SU-DHL-6 (cell line): ENCODE data around the gene ACTR8.

Source experiments
- H2AFZ ChIP-seq: fragments of 200-600 bp; sonication (generic); 2 replicates; pipeline ENCODE4 v1.6.1; 2014; ENCODE audit warnings: low read depth, mild to moderate bottlenecking, moderate library complexity, mixed read lengths, antibody characterized with exemption, low read length; ENCODE audit not compliant: severe bottlenecking
- H3F3A ChIP-seq: fragments of 200-600 bp; shearing (Covaris generic); 2 replicates; pipeline ENCODE4 v1.6.0; 2016; ENCODE audit warnings: antibody characterized with exemption, mild to moderate bottlenecking; ENCODE audit not compliant: insufficient read depth
- H3K27ac ChIP-seq: fragments of 200-600 bp; sonication (generic); 2 replicates; pipeline ENCODE4 v1.5.1; 2016; ENCODE audit warnings: low read depth, mild to moderate bottlenecking, low read length, moderate library complexity, mixed read lengths
- H3K27me3 ChIP-seq: fragments of 200-600 bp; sonication (generic), shearing (Covaris generic); 2 replicates; pipeline ENCODE4 v1.6.0; 2014; ENCODE audit warnings: mild to moderate bottlenecking, low read length
- H3K36me3 ChIP-seq: fragments of 200-600 bp; sonication (generic); 2 replicates; pipeline ENCODE4 v1.6.1; 2014; ENCODE audit warnings: mild to moderate bottlenecking, low read length, mixed read lengths
- H3K4me2 ChIP-seq: fragments of 300-600, 200-600 bp; shearing (Covaris generic), sonication (generic); 2 replicates; pipeline ENCODE4 v1.6.0; 2014; ENCODE audit warnings: low read length, low read depth, mild to moderate bottlenecking; ENCODE audit not compliant: poor library complexity, severe bottlenecking
- H3K4me3 ChIP-seq: fragments of 200-600 bp; sonication (generic); 2 replicates; pipeline ENCODE4 v1.5.1; 2014; ENCODE audit warnings: antibody characterized with exemption, low read length, mild to moderate bottlenecking, mixed read lengths; ENCODE audit not compliant: insufficient read depth, poor library complexity, severe bottlenecking
- H3K79me2 ChIP-seq: fragments of 200-600 bp; sonication (generic); 2 replicates; pipeline ENCODE4 v1.6.1; 2014; ENCODE audit warnings: mild to moderate bottlenecking, low read length, moderate library complexity; ENCODE audit not compliant: insufficient read depth
- H3K9ac ChIP-seq: fragments of 200-600 bp; sonication (generic); 2 replicates; pipeline ENCODE4 v1.7.0; 2014; ENCODE audit warnings: mild to moderate bottlenecking, low read length
- H3K9me2 ChIP-seq: fragments of 200-600 bp; sonication (generic); replicated peaks from 2 replicates; pipeline ENCODE4 v1.6.1; 2014; ENCODE audit warnings: low read length; ENCODE audit not compliant: insufficient read depth
- H3K9me3 ChIP-seq: fragments of 200-600 bp; sonication (generic); 2 replicates; pipeline ENCODE4 v1.6.1; 2014; ENCODE audit warnings: low read length, mixed read lengths; ENCODE audit not compliant: insufficient read depth
- H4K20me1 ChIP-seq: fragments of 200-600 bp; sonication (generic); 2 replicates; pipeline ENCODE4 v1.6.1; 2014; ENCODE audit warnings: low read depth, mild to moderate bottlenecking, antibody characterized with exemption, low read length, moderate library complexity, mixed read lengths
- CTCF ChIP-seq: fragments of 200-600 bp; sonication (generic); IDR thresholded peaks from one replicate; pipeline ENCODE4 v1.5.1; 2017; ENCODE audit warnings: antibody characterized with exemption, mild to moderate bottlenecking, low read length, moderate library complexity; ENCODE audit not compliant: insufficient read depth, poor library complexity, severe bottlenecking
- EZH2phosphoT487 ChIP-seq: fragments of 200-600 bp; sonication (generic), shearing (Covaris generic); conservative IDR thresholded peaks from 2 replicates; pipeline ENCODE4 v1.6.1; 2018; ENCODE audit warnings: mild to moderate bottlenecking, antibody characterized with exemption, low read length, moderate library complexity, mixed read lengths

ACTR8 gene

GRCh38 chr3:53828581-53828980 is 53.4 kb downstream of the ACTR8 start:
- Histone ChIP-seq H3K27me3 (no peaks in the 10 kb centered on the region), H3K79me2 (peaks cover 15% of the 10 kb centered on the region; the same call in 1 of the 2 replicates), H3K9ac (no peak overlapping the region), H3K4me3 (no peak overlapping the region), H3K36me3 (peaks cover 4% of the 10 kb centered on the region; the same call in 1 of the 2 replicates), H2AFZ (no peak overlapping the region), H3K4me2 (no peak overlapping the region), H3K27ac (no peak overlapping the region), H3K9me2 (no peaks in the 10 kb centered on the region), H4K20me1 (no peaks in the 10 kb centered on the region), H3K9me3 (no peaks in the 10 kb centered on the region), H3F3A (no peaks in the 10 kb centered on the region)
- no peak for TF ChIP-seq EZH2phosphoT487
- TF ChIP-seq CTCF: no peak

GRCh38 chr3:53826048-53826447 is 55.9 kb downstream of the ACTR8 start:
- Histone ChIP-seq H3K79me2 (peaks cover 15% of the 10 kb centered on the region; the same call in 1 of the 2 replicates), H3K4me2 (no peak overlapping the region), H3F3A (no peaks in the 10 kb centered on the region), H3K36me3 (no peaks in the 10 kb centered on the region; the same call in 1 of the 2 replicates), H3K4me3 (no peak overlapping the region), H3K27me3 (no peaks in the 10 kb centered on the region), H3K9me2 (no peaks in the 10 kb centered on the region), H3K27ac (no peak overlapping the region), H3K9ac (no peak overlapping the region), H3K9me3 (no peaks in the 10 kb centered on the region), H2AFZ (no peak overlapping the region), H4K20me1 (no peaks in the 10 kb centered on the region)
- TF ChIP-seq EZH2phosphoT487: no peak
- TF ChIP-seq CTCF: no peak

- Histone ChIP-seq H3K4me3 (no peak overlapping the region), H2AFZ (no peak overlapping the region), H3K27ac (no peak overlapping the region), H3F3A (no peaks in the 10 kb centered on the region), H4K20me1 (no peaks in the 10 kb centered on the region), H3K79me2 (peaks cover 12% of the 10 kb centered on the region; the same call in 1 of the 2 replicates), H3K9ac (no peak overlapping the region), H3K36me3 (no peaks in the 10 kb centered on the region; the same call in 1 of the 2 replicates), H3K9me3 (no peaks in the 10 kb centered on the region), H3K9me2 (no peaks in the 10 kb centered on the region), H3K4me2 (no peak overlapping the region), H3K27me3 (no peaks in the 10 kb centered on the region)
- no peak for TF ChIP-seq CTCF
- TF ChIP-seq EZH2phosphoT487: no peak
These were observed 57.2 kb downstream of the ACTR8 start for GRCh38 chr3:53824795-53825194.
